Measurements from ENCODE around the gene MAN2A2. TPM values are rescaled to one million over a fixed set of nuclear protein-coding genes. Genes with fewer than 3 reads are reported as not detected.

The MAN2A2 gene
- total and polyA plus RNA-seq, 2 of the 8 experiments (the other 6 are each of a cell fraction or from before 2014, with no cell fraction given): 23.1 to 29.7 TPM

- POLR2A ChIA-PET (ENCODE audit: partially characterized antibody): no interaction called here
- Histone ChIP-seq H3K79me2 (ENCODE audit: control insufficient read depth in 1 of 2, insufficient read depth in 2 of 2, low read length in 2 of 2) (no peaks in the 10 kb centered on the region), H3K9ac (replicated peaks in 1 of 4; ENCODE audit: extremely low read depth in 1 of 4, low read depth in 3 of 4, low read length in 3 of 4) (no peak overlapping the region), H3K9me3 (ENCODE audit: insufficient read depth in 2 of 2, low read depth in 1 of 2, low read length in 1 of 2) (no peaks in the 10 kb centered on the region), H3K27me3 (replicated peaks in 1 of 4; ENCODE audit: control insufficient read depth in 3 of 4, extremely low read depth in 1 of 4, insufficient read depth in 3 of 4, low read length in 3 of 4) (no peaks in the 10 kb centered on the region), H2BK5ac (ENCODE audit: low read depth, low read length) (no peak overlapping the region), H3K23me2 (ENCODE audit: low read depth, low read length) (peaks cover 4% of the 10 kb centered on the region; the same call in 1 of the 2 replicates), H3K4me2 (ENCODE audit: insufficient read depth in 1 of 2, low read depth in 2 of 2, low read length in 2 of 2) (no peak overlapping the region), H2AK5ac (ENCODE audit: low read depth, low read length) (no peak overlapping the region), H3K4me1 (replicated peaks in 1 of 4; ENCODE audit: control insufficient read depth in 3 of 4, insufficient read depth in 4 of 4, low read length in 3 of 4) (peaks cover 12 to 23% (median 14%) of the 10 kb centered on the region in 4 experiments), H2BK20ac (ENCODE audit: low read length) (no peak overlapping the region), H3K18ac (ENCODE audit: extremely low read depth, low read length) (no peak overlapping the region), H4K5ac (ENCODE audit: insufficient read length, low read depth, low read length) (no peak overlapping the region), H2AFZ (ENCODE audit: low read length) (no peak overlapping the region), H2BK12ac (ENCODE audit: low read depth, low read length) (no peak overlapping the region), H4K8ac (ENCODE audit: extremely low read depth, insufficient read depth, low read length) (no peak overlapping the region), H3K27ac (ENCODE audit: low read depth, low read length) (no peak overlapping the region), H4K91ac (replicated peaks; ENCODE audit: insufficient read length, low read length) (no peak overlapping the region), H3K23ac (ENCODE audit: insufficient read length) (no peak overlapping the region), H3K56ac (replicated peaks; ENCODE audit: insufficient read length, low read depth, low read length) (no peak overlapping the region), H3K79me1 (ENCODE audit: low read depth, low read length) (no peaks in the 10 kb centered on the region), H2BK120ac (replicated peaks; ENCODE audit: low read depth, low read length) (no peak overlapping the region), H4K20me1 (replicated peaks in 1 of 2; ENCODE audit: control insufficient read depth in 1 of 2, insufficient read depth in 2 of 2, low read length in 2 of 2) (no peaks in the 10 kb centered on the region), H3K14ac (ENCODE audit: insufficient read length) (no peak overlapping the region), H3K4me3 (ENCODE audit: extremely low read depth in 1 of 4, insufficient read depth in 2 of 4, low read depth in 3 of 4, low read length in 4 of 4) (no peak overlapping the region), H2BK15ac (ENCODE audit: low read length) (0 out of 2 replicates have a peak overlapping the region, but pooled peaks have one; percentile 1), H3K4ac (replicated peaks; ENCODE audit: insufficient read length, low read depth, low read length) (no peak overlapping the region), H3K36me3 (ENCODE audit: control insufficient read depth in 2 of 4, insufficient read depth in 4 of 4, low read length in 3 of 4) (no peaks in the 10 kb centered on the region)
- TF ChIP-seq JUN (IDR thresholded peaks at IDR 0.05; ENCODE audit: low read depth, low read length) (no peak), RAD21 (IDR thresholded peaks at IDR 0.05 in 1 of 2, conservative IDR thresholded peaks at IDR 0.05 in 1 of 2; ENCODE audit: low read depth in 2 of 2, low read length in 2 of 2) (no peak), JUND (IDR thresholded peaks at IDR 0.05; ENCODE audit: low read length) (no peak), BRCA1 (IDR thresholded peaks at IDR 0.05; ENCODE audit: low read depth, low read length) (no peak), KDM1A (IDR thresholded peaks at IDR 0.05; ENCODE audit: borderline replicate concordance, low read length) (no peak), RBBP5 (IDR thresholded peaks at IDR 0.05; ENCODE audit: borderline replicate concordance, low read depth, low read length) (no peak), KDM4A (IDR thresholded peaks at IDR 0.05; ENCODE audit: low read depth, low read length, severe bottlenecking) (no peak), NRF1 (IDR thresholded peaks at IDR 0.05; ENCODE audit: low read depth, low read length) (no peak), MAFK (IDR thresholded peaks at IDR 0.05; ENCODE audit: low read depth, low read length) (no peak), POU5F1 (IDR thresholded peaks at IDR 0.05; ENCODE audit: low read depth, low read length) (no peak), CHD1 (IDR thresholded peaks at IDR 0.05; ENCODE audit: low read depth, low read length) (no peak)
- no peak for FAIRE-seq
- WGBS, 2 experiments (ENCODE audit: extremely low coverage in 1 of 2, insufficient coverage in 1 of 2, insufficient read length in 1 of 2, insufficient replicate concordance in 2 of 2, low coverage in 1 of 2, low lambda C conversion rate in 2 of 2, missing lambda C conversion rate in 1 of 2): 79% methylated on average over 3 of the region's 3 CpGs; no CpG with 5 or more reads in 1 of the 2 experiments
- no peak for DNase-seq (ENCODE audit: low read depth in 1 of 2, low spot score in 2 of 2)
- CTCF ChIA-PET (ENCODE audit: partially characterized antibody): interaction anchor here (1.2 to 2.1 kb wide), 4 partner anchors 14 to 37 kb away, joined by 3 to 13 read pairs (median 8); no protein-coding TSS in a partner anchor
Observed at GRCh38 chr15:90866800-90867199, 36.3 kb upstream of the MAN2A2 start.
